Measurements from ENCODE around the gene RIPOR3. TPM values are rescaled to one million over a fixed set of nuclear protein-coding genes. Genes with fewer than 3 reads are reported as not detected.

Gene RIPOR3
- total RNA-seq, 2 donors from 2014 or later = 2.1 TPM; not detected in 1

GRCh38 chr20:50666709-50667298 lies 24.5 kb downstream of the RIPOR3 start:
- Mint-ChIP-seq H3K27me3 (peaks cover 20% of the 10 kb centered on the region), H3K4me3 (no peak overlapping the region), H3K36me3 (ENCODE audit: low read depth) (peaks cover 3% of the 10 kb centered on the region), H3K27ac (no peak overlapping the region), H3K4me1 (peaks cover 3% of the 10 kb centered on the region)
- no peaks in the 10 kb centered on the region for H3K9me3 ChIP-seq (ENCODE audit: control insufficient read depth, low read length, poor library complexity, severe bottlenecking)
- DNase-seq (no peak), ATAC-seq (no peak)

DNA sequence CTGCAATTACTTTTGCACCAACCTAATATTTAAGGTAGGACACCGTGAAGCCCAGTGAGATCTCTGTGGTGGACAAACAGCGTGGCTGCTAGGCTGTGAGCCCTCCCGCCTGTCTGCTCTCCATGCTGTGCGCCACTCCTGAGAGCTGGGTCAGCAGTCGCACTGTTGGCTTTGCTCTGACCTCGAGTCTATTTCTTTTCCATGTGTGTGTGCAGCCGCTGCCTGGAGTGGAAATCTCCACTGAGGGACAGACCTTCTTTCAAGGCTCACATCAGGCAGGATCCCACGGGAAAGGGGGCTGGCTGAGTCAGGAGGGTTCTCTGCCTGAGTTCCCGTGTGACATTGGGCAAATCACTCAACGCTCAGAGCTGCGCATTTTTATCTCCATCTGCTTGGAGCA lies 27.1 kb downstream of the RIPOR3 start:
- Mint-ChIP-seq H3K4me1 (peaks cover 5% of the 10 kb centered on the region), H3K4me3 (no peak overlapping the region), H3K27me3 (peaks cover 27% of the 10 kb centered on the region), H3K36me3 (ENCODE audit: low read depth) (peaks cover 3% of the 10 kb centered on the region), H3K27ac (no peak overlapping the region)
- no peak for DNase-seq
- H3K9me3 ChIP-seq (ENCODE audit: control insufficient read depth, low read length, poor library complexity, severe bottlenecking) = no peaks in the 10 kb centered on the region
- ATAC-seq = no peak

DNA sequence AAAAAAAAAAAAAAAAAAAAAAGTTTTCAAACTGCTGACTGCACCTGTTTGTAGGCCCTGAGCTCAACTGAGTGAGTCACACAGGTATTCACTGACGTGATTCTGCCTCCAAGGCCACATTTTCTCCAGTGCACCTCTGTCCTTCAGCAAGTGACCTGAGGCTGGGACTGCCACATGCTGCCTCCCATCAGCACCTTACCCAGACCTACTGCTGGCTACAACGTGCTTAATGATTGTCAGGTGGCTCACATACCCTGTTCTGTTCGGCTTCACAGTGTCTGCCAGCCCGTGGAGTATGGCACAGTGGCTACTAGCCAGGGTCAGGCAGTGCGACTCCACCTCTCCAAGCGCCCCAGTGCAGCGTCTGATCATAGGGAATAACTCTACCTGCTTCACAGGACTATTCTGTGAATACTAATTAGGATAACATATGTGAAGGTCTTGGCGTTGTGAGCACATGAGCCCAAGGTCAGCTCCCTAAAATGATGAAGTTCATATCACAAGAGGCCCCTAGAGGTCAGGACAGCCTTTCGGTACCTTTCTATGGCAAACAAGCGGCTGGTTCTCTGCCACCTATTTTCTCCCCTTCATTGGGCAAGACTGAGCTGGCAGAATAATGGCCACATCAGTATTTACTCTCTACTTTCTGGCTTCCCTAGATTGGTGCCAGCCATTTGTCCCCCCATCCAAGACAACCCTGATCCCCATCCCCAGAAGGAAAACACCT lies 28.1 kb downstream of the RIPOR3 start:
- H3K27me3 Mint-ChIP-seq = peaks cover 34% of the 10 kb centered on the region
- no peak overlapping the region for H3K4me3 Mint-ChIP-seq
- H3K9me3 ChIP-seq (ENCODE audit: control insufficient read depth, low read length, poor library complexity, severe bottlenecking) = no peaks in the 10 kb centered on the region
- H3K4me1 Mint-ChIP-seq = peaks cover 2% of the 10 kb centered on the region
- ATAC-seq = no peak
- H3K27ac Mint-ChIP-seq = no peak overlapping the region
- no peaks in the 10 kb centered on the region for H3K36me3 Mint-ChIP-seq (ENCODE audit: low read depth)
- no peak for DNase-seq

DNA sequence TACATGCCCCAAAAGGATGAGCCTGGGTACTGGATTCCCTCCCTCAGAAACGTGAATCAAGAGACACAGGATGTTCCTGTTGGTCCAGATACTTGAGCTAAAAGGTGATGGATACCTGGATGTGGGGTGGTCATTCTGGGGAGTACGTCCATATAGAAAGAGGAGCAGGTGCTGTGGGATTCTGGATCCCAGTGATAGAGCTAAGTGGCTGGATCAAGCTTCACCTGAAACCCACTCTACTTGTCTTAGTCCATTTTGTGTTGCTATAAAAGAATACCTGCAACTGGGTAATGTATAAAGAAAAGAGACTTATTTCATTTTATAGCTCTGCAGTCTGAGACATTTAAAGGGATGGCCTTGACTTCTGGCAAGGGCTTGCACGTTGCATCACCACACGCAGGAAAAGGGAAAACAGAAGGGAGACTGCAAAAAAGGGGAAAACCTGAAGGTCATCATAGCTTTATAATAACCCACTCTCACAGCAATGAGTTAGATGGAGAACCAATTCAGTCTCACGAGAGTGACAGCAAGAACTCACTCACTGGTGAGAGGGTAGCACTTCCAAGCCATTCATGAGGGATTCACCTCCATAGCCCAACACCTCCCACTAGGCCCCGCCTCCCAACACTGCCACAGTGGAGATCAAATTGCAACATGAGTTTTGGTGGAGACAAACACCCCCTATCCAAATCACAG lies 31.2 kb downstream of the RIPOR3 start:
- ATAC-seq = no peak
- DNase-seq = no peak
- no peaks in the 10 kb centered on the region for H3K9me3 ChIP-seq (ENCODE audit: control insufficient read depth, low read length, poor library complexity, severe bottlenecking)
- peaks cover 2% of the 10 kb centered on the region for H3K4me1 Mint-ChIP-seq
- peaks cover 32% of the 10 kb centered on the region for H3K27me3 Mint-ChIP-seq
- no peaks in the 10 kb centered on the region for H3K36me3 Mint-ChIP-seq (ENCODE audit: low read depth)
- no peak overlapping the region for H3K4me3 Mint-ChIP-seq
- no peak overlapping the region for H3K27ac Mint-ChIP-seq

- H3K4me3 Mint-ChIP-seq = no peak overlapping the region
- peaks cover 25% of the 10 kb centered on the region for H3K27me3 Mint-ChIP-seq
- ATAC-seq (no peak), DNase-seq (no peak)
- no peak overlapping the region for H3K27ac Mint-ChIP-seq
- H3K4me1 Mint-ChIP-seq = peaks cover 2% of the 10 kb centered on the region
- no peaks in the 10 kb centered on the region for H3K36me3 Mint-ChIP-seq (ENCODE audit: low read depth)
- no peaks in the 10 kb centered on the region for H3K9me3 ChIP-seq (ENCODE audit: control insufficient read depth, low read length, poor library complexity, severe bottlenecking)
Observed at GRCh38 chr20:50658804-50659380, 32.5 kb downstream of the RIPOR3 start.

DNA sequence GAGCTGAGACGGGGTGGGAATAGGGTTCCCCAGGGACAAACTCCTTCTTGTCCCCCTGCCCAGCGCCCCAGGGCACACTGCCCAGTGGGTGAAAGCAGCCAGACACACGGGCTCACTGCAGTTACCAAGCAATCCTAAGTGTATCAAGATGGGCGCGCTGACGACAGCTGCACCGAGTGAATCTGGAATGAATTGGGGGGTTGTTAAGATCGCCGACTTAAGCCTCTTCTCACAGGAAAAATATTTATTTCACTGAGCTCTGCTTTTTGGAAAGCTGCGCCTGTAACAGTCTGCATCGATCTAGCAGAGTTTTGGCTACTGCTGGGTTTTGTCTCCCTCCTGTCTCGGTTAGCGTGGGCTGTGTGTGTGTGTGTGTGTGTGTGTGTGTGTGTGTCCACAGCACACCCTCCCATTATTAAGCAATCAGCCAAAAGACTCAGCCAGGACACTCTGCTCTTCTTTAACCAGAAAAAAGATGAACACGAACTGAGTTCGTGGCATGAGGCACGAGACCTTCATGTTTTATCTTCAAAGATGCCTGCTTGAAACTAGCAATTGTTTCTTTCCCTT lies 35.9 kb downstream of the RIPOR3 start:
- no peak for DNase-seq
- no peak for ATAC-seq
- no peaks in the 10 kb centered on the region for H3K36me3 Mint-ChIP-seq (ENCODE audit: low read depth)
- no peaks in the 10 kb centered on the region for H3K9me3 ChIP-seq (ENCODE audit: control insufficient read depth, low read length, poor library complexity, severe bottlenecking)
- no peak overlapping the region for H3K27ac Mint-ChIP-seq
- no peaks in the 10 kb centered on the region for H3K4me1 Mint-ChIP-seq
- peaks cover 25% of the 10 kb centered on the region for H3K27me3 Mint-ChIP-seq
- H3K4me3 Mint-ChIP-seq = no peak overlapping the region

DNA sequence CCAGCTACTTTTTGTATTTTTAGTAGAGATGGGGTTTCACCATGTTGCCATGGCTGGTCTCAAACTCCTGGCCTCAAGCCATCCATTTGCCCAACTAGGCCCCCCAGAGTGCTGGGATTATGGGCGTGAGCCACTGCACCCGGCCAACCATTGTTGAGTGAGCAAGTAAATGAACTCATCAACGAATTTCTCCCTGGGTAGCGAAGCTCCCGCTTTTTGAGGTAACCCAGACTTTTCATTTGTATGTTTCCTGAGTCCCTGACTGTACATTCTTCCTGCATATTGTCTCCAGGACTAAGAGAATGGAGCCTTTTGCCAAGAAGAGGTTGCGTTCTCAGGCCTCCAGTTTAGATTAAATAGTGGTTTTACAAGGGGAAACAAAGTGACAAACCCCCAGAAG lies 36.4 kb downstream of the RIPOR3 start:
- Mint-ChIP-seq H3K4me1 (no peaks in the 10 kb centered on the region), H3K4me3 (no peak overlapping the region), H3K27me3 (peaks cover 26% of the 10 kb centered on the region), H3K36me3 (ENCODE audit: low read depth) (no peaks in the 10 kb centered on the region), H3K27ac (no peak overlapping the region)
- no peaks in the 10 kb centered on the region for H3K9me3 ChIP-seq (ENCODE audit: control insufficient read depth, low read length, poor library complexity, severe bottlenecking)
- no peak for DNase-seq
- no peak for ATAC-seq

DNA sequence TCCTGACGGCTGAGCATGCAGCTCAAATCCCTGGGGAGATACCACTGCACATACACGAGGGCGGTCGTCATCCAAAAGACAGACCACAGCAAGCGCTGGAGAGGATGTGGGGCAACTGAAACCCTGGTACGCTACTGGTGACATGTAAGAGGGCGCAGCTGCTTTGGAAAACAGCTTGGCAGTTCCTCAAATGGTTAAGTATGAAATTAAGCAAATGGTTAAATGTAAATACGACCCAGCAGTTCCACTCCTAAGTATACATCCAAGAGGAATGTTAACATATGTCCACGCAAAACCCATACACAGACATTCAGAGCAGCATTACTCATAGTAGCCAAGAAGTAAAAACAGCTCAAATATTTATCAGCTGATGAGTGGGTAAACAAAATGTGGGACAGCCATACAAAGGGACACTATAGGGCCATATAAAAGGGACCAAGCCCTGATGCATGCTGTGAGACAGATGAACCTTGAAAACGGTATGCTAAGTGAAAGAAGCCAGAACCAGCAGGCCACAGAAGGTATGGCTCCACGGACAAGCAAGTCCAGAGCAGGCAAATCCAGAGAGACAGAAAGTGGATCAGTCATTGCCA lies 38.5 kb downstream of the RIPOR3 start:
- peaks cover 22% of the 10 kb centered on the region for H3K27me3 Mint-ChIP-seq
- H3K4me1 Mint-ChIP-seq = no peaks in the 10 kb centered on the region
- H3K4me3 Mint-ChIP-seq = no peak overlapping the region
- no peaks in the 10 kb centered on the region for H3K36me3 Mint-ChIP-seq (ENCODE audit: low read depth)
- DNase-seq (no peak), ATAC-seq (no peak)
- no peak overlapping the region for H3K27ac Mint-ChIP-seq
- no peaks in the 10 kb centered on the region for H3K9me3 ChIP-seq (ENCODE audit: control insufficient read depth, low read length, poor library complexity, severe bottlenecking)

DNA sequence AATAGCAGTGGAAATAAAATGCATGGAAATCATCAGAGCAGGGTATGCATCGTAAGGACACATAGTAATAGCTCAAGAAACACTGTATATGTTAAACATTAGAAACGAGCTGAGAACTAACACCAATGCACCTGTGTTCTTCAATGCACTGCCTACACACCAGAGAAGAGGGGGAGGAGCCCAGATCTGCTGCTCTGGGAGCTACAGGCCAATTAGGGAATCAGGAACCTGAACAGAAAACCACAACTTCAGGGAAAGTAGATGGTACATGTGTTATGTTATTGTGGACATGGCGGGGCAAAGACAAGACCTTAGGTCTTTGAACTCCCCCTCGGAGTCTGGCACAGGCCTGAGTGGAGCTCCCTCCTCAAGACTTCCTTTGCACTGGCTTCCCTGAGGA lies 39.7 kb downstream of the RIPOR3 start:
- peaks cover 22% of the 10 kb centered on the region for H3K27me3 Mint-ChIP-seq
- no peaks in the 10 kb centered on the region for H3K36me3 Mint-ChIP-seq (ENCODE audit: low read depth)
- no peak overlapping the region for H3K4me3 Mint-ChIP-seq
- no peak overlapping the region for H3K27ac Mint-ChIP-seq
- DNase-seq = no peak
- no peaks in the 10 kb centered on the region for H3K4me1 Mint-ChIP-seq
- no peaks in the 10 kb centered on the region for H3K9me3 ChIP-seq (ENCODE audit: control insufficient read depth, low read length, poor library complexity, severe bottlenecking)
- no peak for ATAC-seq

DNA sequence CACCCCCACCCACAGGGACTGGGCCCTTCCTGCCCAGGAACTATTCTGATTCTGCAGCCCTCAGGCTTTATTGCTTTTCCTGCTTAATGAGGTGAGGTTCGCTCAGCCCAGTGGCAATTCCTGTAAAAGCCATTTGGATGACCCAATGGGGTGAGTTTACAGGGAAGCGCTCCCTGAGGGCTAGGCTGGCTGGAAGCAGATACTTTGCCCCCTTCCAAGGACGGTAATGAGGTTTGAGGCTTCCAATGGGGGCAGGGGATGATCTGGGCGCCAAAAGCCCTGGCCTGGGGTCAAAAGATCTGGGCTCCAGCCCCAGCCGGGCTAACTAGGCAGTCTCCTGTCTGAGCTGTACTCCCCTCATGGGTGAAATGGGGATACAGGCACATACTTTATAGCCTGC lies 41.8 kb downstream of the RIPOR3 start:
- Mint-ChIP-seq H3K27me3 (peaks cover 17% of the 10 kb centered on the region), H3K4me3 (no peak overlapping the region), H3K4me1 (no peaks in the 10 kb centered on the region), H3K27ac (no peak overlapping the region), H3K36me3 (ENCODE audit: low read depth) (no peaks in the 10 kb centered on the region)
- DNase-seq = no peak
- no peak for ATAC-seq
- no peaks in the 10 kb centered on the region for H3K9me3 ChIP-seq (ENCODE audit: control insufficient read depth, low read length, poor library complexity, severe bottlenecking)

DNA sequence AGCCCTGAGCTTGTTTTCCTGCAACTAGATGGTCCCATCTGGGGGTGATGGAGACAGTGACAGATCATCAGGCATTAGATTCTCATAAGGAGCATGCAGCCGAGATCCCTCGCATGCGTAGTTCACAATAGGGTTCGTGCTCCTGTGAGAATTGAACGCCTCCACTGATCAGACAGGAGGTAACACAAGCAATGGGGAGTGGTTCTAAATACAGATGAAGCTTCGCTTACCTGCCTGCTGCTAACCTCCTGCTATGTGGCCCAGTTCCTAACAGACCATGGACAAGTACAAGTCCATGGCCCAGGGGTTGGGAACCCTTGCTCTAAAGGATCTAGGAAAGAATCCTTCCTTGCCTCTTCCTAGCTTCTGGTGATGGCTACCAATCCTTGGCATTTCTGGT lies 42.7 kb downstream of the RIPOR3 start:
- ATAC-seq (no peak), DNase-seq (no peak)
- H3K27me3 Mint-ChIP-seq = peaks cover 17% of the 10 kb centered on the region
- H3K9me3 ChIP-seq (ENCODE audit: control insufficient read depth, low read length, poor library complexity, severe bottlenecking) = no peaks in the 10 kb centered on the region
- H3K4me1 Mint-ChIP-seq = no peaks in the 10 kb centered on the region
- H3K4me3 Mint-ChIP-seq = no peak overlapping the region
- H3K27ac Mint-ChIP-seq = no peak overlapping the region
- H3K36me3 Mint-ChIP-seq (ENCODE audit: low read depth) = no peaks in the 10 kb centered on the region

DNA sequence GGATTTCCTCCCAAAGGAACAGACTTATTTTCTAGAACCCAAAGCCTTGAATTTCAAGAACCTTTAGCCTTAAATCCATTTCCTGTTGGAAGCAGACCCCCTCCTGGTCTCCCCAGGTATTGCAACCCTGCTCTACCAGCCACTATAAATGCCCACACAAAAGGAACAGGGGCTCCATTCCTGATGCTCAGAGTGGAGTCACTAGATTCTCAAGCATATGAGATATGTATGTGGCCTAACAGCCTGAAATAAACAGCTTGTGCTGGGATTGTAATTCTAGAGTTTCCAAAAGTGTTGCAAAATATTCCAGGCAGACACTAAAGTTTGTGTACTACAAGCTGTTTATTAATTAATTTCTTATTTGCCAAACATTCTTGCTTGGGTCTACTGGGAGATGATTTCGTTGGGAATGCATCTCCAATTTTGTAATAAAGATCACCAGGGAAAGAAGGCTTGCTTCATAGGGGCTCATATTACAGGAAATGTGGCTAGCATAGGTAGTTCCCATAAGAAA lies 44.8 kb downstream of the RIPOR3 start:
- H3K9me3 ChIP-seq (ENCODE audit: control insufficient read depth, low read length, poor library complexity, severe bottlenecking) = no peaks in the 10 kb centered on the region
- Mint-ChIP-seq H3K27me3 (peaks cover 22% of the 10 kb centered on the region), H3K36me3 (ENCODE audit: low read depth) (no peaks in the 10 kb centered on the region), H3K4me1 (peaks cover 3% of the 10 kb centered on the region), H3K27ac (no peak overlapping the region), H3K4me3 (no peak overlapping the region)
- DNase-seq (no peak), ATAC-seq (no peak)

All from T-helper 17 cell (primary cell).